K562 (cell line): ENCODE measurements around the gene ANKMY1. TPM values are rescaled to one million over a fixed set of nuclear protein-coding genes. Genes with fewer than 3 reads are reported as not detected.

Experiments used
- ATAC-seq: fragments of 200-7000 bp; cut with Tn5 transposase; 3 replicates; pipeline ENCODE4 v1.9.1; 2020; ENCODE audit warnings: moderate library complexity
- BruUV-seq: library from RNA; stranded (reverse); fragments of 400-500 nt; replicated peaks from 2 replicates; lab custom pipeline; 2021; lab: Mats Ljungman, UMichigan
- CTCF ChIA-PET: fragments of 300-600 bp; formaldehyde crosslinking; extraction: SDS; loops from one replicate; lab custom pipeline; 2021; ENCODE audit warnings: low intra/inter-chr PET ratio; lab: Yijun Ruan, JAX
- POLR2A ChIA-PET: fragments of 300-600, 350-650 bp; sonication (Branson Sonifier 250); formaldehyde crosslinking; extraction: SDS; loops from one replicate; lab custom pipeline; 2021; ENCODE audit warnings: antibody characterized with exemption, inconsistent platforms; lab: Yijun Ruan, JAX
- DNase-seq, 4 experiments: peaks; one replicate each; pipeline versions ENCODE4 v3.0.0 to v3.0.0-alpha.2; 2011 to 2018; ENCODE audit warnings: low spot score in 3 of 4, mixed read lengths in 3 of 4; ENCODE audit errors: extremely low read depth in 1 of 4
- FAIRE-seq: peaks from 2 replicates; lab custom pipeline; 2011; peaks lifted over from hg19 to GRCh38; lab: Jason Lieb, UNC
- H2AFZ ChIP-seq: 2 replicates; pipeline ENCODE4 v1.6.0; 2011; ENCODE audit warnings: low read depth, low read length, control low read depth, inconsistent platforms
- H3K27ac ChIP-seq: fragments of 200-600 bp; 3 replicates; pipeline ENCODE4 v1.8.0; 2011; ENCODE audit warnings: low read depth, mild to moderate bottlenecking, control low read depth, inconsistent platforms, low read length, moderate library complexity, mixed read lengths; ENCODE audit errors: extremely low read depth
- H3K27me3 ChIP-seq, 2 experiments: fragments of 300-600 bp in 1 of 2; 2 replicates in 1 of 2; 3 replicates in 1 of 2; pipeline versions ENCODE4 v1.6.0 to v1.8.0; 2011; ENCODE audit warnings: inconsistent platforms in 2 of 2, low read length in 2 of 2, mild to moderate bottlenecking in 1 of 2, mixed read lengths in 1 of 2, moderate library complexity in 1 of 2; ENCODE audit not compliant: control insufficient read depth in 2 of 2, insufficient read depth in 2 of 2
- H3K36me3 ChIP-seq: fragments of 300-600 bp; 3 replicates; pipeline ENCODE4 v1.8.0; 2011; ENCODE audit warnings: mild to moderate bottlenecking, low read length, inconsistent platforms; ENCODE audit not compliant: control insufficient read depth, insufficient read depth
- H3K4me1 ChIP-seq, 2 experiments: fragments of 200-600 bp in 1 of 2; replicated peaks in 1 of 2; 2 replicates in 1 of 2; 3 replicates in 1 of 2; pipeline versions ENCODE4 v1.5.1 to v1.8.0; 2011; ENCODE audit warnings: inconsistent platforms in 2 of 2, low read length in 2 of 2, mild to moderate bottlenecking in 1 of 2, mixed read lengths in 1 of 2, moderate library complexity in 1 of 2; ENCODE audit not compliant: control insufficient read depth in 2 of 2, insufficient read depth in 2 of 2
- H3K4me2 ChIP-seq: 2 replicates; pipeline ENCODE4 v1.6.1; 2011; ENCODE audit warnings: low read length, control low read depth, inconsistent platforms, mixed read lengths; ENCODE audit not compliant: insufficient read depth
- H3K4me3 ChIP-seq: fragments of 200-600 bp; sonication (generic), shearing (Covaris generic); 2 replicates; pipeline ENCODE4 v1.5.1; 2016; ENCODE audit warnings: control low read depth, inconsistent platforms
- H3K79me2 ChIP-seq: fragments of 200-600 bp; 3 replicates; pipeline ENCODE4 v1.8.0; 2011; ENCODE audit warnings: low read length, inconsistent platforms; ENCODE audit not compliant: control insufficient read depth, insufficient read depth
- H3K9ac ChIP-seq, 2 experiments: 2 replicates each; pipeline versions ENCODE4 v1.6.0 to v1.6.1; 2011; ENCODE audit warnings: low read depth in 2 of 2, low read length in 2 of 2, control low read depth in 1 of 2, inconsistent platforms in 1 of 2, mild to moderate bottlenecking in 1 of 2, mixed read lengths in 1 of 2; ENCODE audit not compliant: insufficient read depth in 1 of 2
- H3K9me1 ChIP-seq: one replicate; pipeline ENCODE4 v1.6.0; 2011; ENCODE audit warnings: inconsistent platforms, mild to moderate bottlenecking, low read length, moderate library complexity; ENCODE audit not compliant: control insufficient read depth, insufficient read depth
- H3K9me3 ChIP-seq: replicated peaks from 2 replicates; pipeline ENCODE4 v1.5.1; 2011; ENCODE audit warnings: low read depth, low read length, inconsistent platforms; ENCODE audit not compliant: control insufficient read depth, insufficient read depth
- H4K20me1 ChIP-seq: replicated peaks from 2 replicates; pipeline ENCODE4 v1.6.1; 2011; ENCODE audit warnings: low read length, inconsistent platforms, mixed read lengths; ENCODE audit not compliant: control insufficient read depth, insufficient read depth
- CBFA2T3 ChIP-seq: fragments of 450-650 bp; IDR thresholded peaks from 2 replicates; pipeline ENCODE4 v1.6.1; 2017
- CSDE1 ChIP-seq, 2 experiments: fragments of 450-650 bp; IDR thresholded peaks; 2 replicates each; pipeline ENCODE4 v1.6.1; 2016; ENCODE audit warnings: mild to moderate bottlenecking in 1 of 2
- ELF2 ChIP-seq: fragments of 250-450 bp; sonication (Bioruptor Pico); IDR thresholded peaks from 2 replicates; pipeline ENCODE4 v1.5.0; 2021; ENCODE audit warnings: mild to moderate bottlenecking
- ELF4 ChIP-seq: fragments of 450-650 bp; formaldehyde crosslinking; IDR thresholded peaks from 2 replicates; pipeline ENCODE4 v1.4.0; 2022; ENCODE audit warnings: missing genetic modification characterization
- FOXM1 ChIP-seq, 2 experiments: fragments of 450-650 bp in 1 of 2; sonication (generic) in 1 of 2; formaldehyde crosslinking in 1 of 2; IDR thresholded peaks; 2 replicates each; pipeline versions ENCODE4 v1.6.1 to v1.9.0; 2017 to 2022; ENCODE audit warnings: low read depth in 2 of 2, mild to moderate bottlenecking in 2 of 2, missing genetic modification reagents in 1 of 2, moderate library complexity in 1 of 2
- GATA2 ChIP-seq: sonication (generic); formaldehyde crosslinking; IDR thresholded peaks from 2 replicates; pipeline ENCODE4 v1.4.0; 2020; ENCODE audit warnings: mild to moderate bottlenecking, missing genetic modification reagents
- L3MBTL2 ChIP-seq: fragments of 450-650 bp; IDR thresholded peaks from 2 replicates; pipeline ENCODE4 v1.6.1; 2016; ENCODE audit warnings: mild to moderate bottlenecking, moderate library complexity
- MEF2A ChIP-seq: IDR thresholded peaks from 2 replicates; pipeline ENCODE4 v1.6.1; 2011; ENCODE audit warnings: low read depth, mild to moderate bottlenecking, low read length, moderate library complexity; ENCODE audit not compliant: control insufficient read depth
- MEIS2 ChIP-seq: fragments of 450-650 bp; IDR thresholded peaks from 2 replicates; pipeline ENCODE4 v1.6.1; 2014; ENCODE audit warnings: mild to moderate bottlenecking; ENCODE audit not compliant: partially characterized antibody
- PBX2 ChIP-seq, 2 experiments: IDR thresholded peaks in 1 of 2; conservative IDR thresholded peaks in 1 of 2; 2 replicates each; pipeline ENCODE4 v1.6.1; 2016; ENCODE audit warnings: low read depth in 2 of 2, mild to moderate bottlenecking in 1 of 2, missing compliant biosample characterization in 1 of 2, missing genetic modification characterization in 1 of 2, moderate library complexity in 1 of 2
- PKNOX1 ChIP-seq: fragments of 450-650 bp; IDR thresholded peaks from 2 replicates; pipeline ENCODE4 v1.6.1; 2016
- RFX7 ChIP-seq: fragments of 250-450 bp; sonication (Bioruptor Pico); IDR thresholded peaks from 2 replicates; pipeline ENCODE4 v1.5.1; 2021; ENCODE audit warnings: mild to moderate bottlenecking
- SIN3B ChIP-seq: fragments of 450-650 bp; IDR thresholded peaks from 2 replicates; pipeline ENCODE4 v1.6.1; 2017; ENCODE audit warnings: low read depth, mild to moderate bottlenecking, moderate library complexity
- SRSF7 ChIP-seq: fragments of 200-400 bp; formaldehyde crosslinking; optimal IDR thresholded peaks from 2 replicates; pipeline ENCODE3; 2017; ENCODE audit warnings: mild to moderate bottlenecking, low read depth, low read length
- ZNF589 ChIP-seq: fragments of 200-800 bp; sonication (Bioruptor generic); IDR thresholded peaks from 2 replicates; pipeline ENCODE4 v1.6.1; 2016; ENCODE audit warnings: low read depth, missing genetic modification characterization, missing compliant biosample characterization
- WGBS: fragments of 100-300 bp; shearing (Covaris generic); methylation state at CpG from one replicate; pipeline ENCODE4 v1.1.6; 2016; ENCODE audit warnings: low coverage, mixed read lengths; ENCODE audit not compliant: insufficient coverage; ENCODE audit errors: missing lambda C conversion rate; 5-methylcytosine and 5-hydroxymethylcytosine counted together
- in situ Hi-C: fragments of 300-500 bp; cut with MboI; formaldehyde crosslinking; loops from 4 replicates; pipeline ENCODE4 v1.15.0; 2018; ENCODE audit warnings: inconsistent platforms, mixed read lengths
- intact Hi-C: fragments of 100-400 bp; cut with micrococcal nuclease; formaldehyde crosslinking; loops from 2 replicates; pipeline ENCODE4 v1.14.2; 2022
- polyA plus RNA-seq, 8 experiments: library from polyadenylated mRNA; depleted of rRNA in 4 of 8; stranded (reverse) in 5 of 8; unstranded in 3 of 8; fragments of >200 nt; fragmentation: Nextera tagmentation in 2 of 8; fragmentation: Illumina TruSeq in 1 of 8; extraction: Ambion mirVana in 2 of 8; extraction: Trizol in 1 of 8; gene quantifications; 2 replicates each; pipeline versions ENCODE4 v1.2.1 to v1.2.3, GENCODE V29; 2011 to 2014; ENCODE audit warnings: inconsistent platforms in 1 of 8, missing spikeins in 1 of 8
- total RNA-seq, 7 experiments: library from RNA; depleted of rRNA in 6 of 7; stranded (reverse); fragments of >200 nt in 6 of 7; fragmentation: Illumina TruSeq in 2 of 7; extraction: Trizol in 2 of 7; gene quantifications; 2 replicates each; pipeline versions ENCODE4 v1.2.1 to v1.2.3, GENCODE V29; 2011 to 2021; ENCODE audit warnings: low replicate concordance in 1 of 7

Gene ANKMY1
- total and polyA plus RNA-seq, 9 of the 15 experiments (the other 6 are each of a cell fraction or from before 2014, with no cell fraction given): 0.75 to 15.1 (median 11.7) TPM

DNA sequence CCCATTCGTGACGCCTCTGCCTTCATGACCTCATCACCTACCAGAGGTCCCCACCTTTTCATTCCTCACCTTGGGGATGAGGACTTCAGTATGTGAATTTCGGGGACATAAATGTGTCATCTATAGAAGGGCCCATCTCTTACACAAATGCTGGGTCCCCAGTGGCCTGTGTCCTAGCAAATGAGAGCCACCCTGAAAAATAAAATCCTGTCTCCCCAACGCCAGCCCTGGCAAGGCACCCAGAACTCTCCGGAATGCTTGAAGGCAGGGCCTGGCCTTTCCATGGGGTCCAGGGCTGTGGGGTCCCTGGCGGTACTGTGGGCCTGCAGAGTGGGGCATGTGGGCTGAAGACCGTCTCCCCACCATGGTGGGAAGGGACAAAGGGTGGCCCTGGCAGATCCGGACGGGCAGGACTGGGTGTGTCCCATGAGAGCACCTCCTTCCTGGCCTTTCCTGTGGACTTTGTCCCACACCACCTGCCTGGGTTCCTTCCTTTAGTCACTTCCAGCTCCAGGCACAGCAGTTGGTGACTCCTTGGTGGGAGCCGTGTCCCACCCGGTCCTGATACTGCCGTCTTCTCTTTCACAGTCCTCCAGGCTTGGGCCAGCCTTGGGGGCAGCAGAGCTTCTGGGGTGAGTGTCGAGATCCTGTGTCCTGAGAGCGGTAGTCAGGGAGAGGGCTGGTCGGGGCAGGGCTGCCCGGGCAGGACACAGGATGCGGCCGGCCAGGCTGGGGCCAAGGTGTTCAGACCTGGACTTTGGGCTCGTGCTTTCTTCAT lies 47.3 kb upstream of the ANKMY1 start (continued):
- TF ChIP-seq MEF2A: no peak

DNA sequence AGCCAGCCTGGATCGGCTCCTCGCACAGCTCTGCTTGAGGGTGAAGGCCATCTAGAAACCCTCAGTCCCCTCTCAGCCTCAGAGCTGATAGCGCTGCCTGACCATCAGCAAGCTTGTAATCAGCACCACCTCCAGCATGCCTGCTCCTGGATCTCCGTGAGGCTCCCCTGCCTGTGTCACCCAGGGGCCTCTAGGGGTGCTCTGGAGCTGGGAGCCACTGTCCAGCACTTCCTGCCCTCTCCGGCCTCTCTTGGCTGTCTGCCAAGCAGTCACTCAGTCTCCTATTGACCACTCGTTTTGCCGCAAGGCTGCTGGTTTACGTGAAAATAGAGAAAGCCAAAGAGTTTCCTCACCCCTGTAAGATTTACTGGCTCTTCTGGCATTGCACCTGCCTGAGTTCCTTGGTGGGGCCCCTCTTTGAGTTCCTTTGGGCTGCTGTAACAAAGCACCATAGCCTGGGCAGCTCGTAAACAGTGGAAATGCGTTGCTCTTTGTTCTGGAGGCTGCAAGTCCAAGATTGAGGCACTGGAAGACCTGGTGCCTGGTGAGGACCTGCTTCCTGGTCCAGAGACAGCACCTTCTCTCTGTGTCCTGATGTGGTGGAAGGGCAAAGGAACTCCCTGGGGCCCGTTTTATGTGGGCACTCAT lies 46.6 kb upstream of the ANKMY1 start:
- ChIA-PET POLR2A (interaction anchor here (0.6 to 0.7 kb wide), 5 partner anchors 42 to 1323 kb away, joined by 3 to 4 read pairs (median 3); no protein-coding TSS in a partner anchor), CTCF (no interaction called here)
- H3K9ac ChIP-seq: peak overlapping the region; percentile 26 to 80; a peak in 2 of 4 replicates
- H2AFZ ChIP-seq: peak overlapping the region; percentile 84
- intact Hi-C loops: loop anchor here (1.0 kb wide), 1 partner anchor 38 kb away; no protein-coding TSS in a partner anchor
- H3K79me2 ChIP-seq: no peaks in the 10 kb centered on the region
- BruUV-seq: no TSS peak
- no peaks in the 10 kb centered on the region for H3K27me3 ChIP-seq
- peak overlapping the region; percentile 42; the same call in 1 of the 3 replicates for H3K27ac ChIP-seq
- 10% methylated on average over 9 of the region's 11 CpGs for WGBS
- no peaks in the 10 kb centered on the region for H3K9me3 ChIP-seq
- DNase-seq: peak; percentile 88 to 93 (median 90)
- H3K36me3 ChIP-seq: no peaks in the 10 kb centered on the region
- no peaks in the 10 kb centered on the region for H4K20me1 ChIP-seq
- in situ Hi-C loops: no loop called here
- H3K4me1 ChIP-seq: peaks cover 4 to 29% of the 10 kb centered on the region in 2 experiments; a peak in 3 of 5 replicates
- no peaks in the 10 kb centered on the region for H3K9me1 ChIP-seq
- peak overlapping the region; percentile 50 for H3K4me2 ChIP-seq
- FAIRE-seq: peak; percentile 95
- ATAC-seq: peak; percentile 100
- no peak overlapping the region for H3K4me3 ChIP-seq
- no peak for TF ChIP-seq SRSF7
- TF ChIP-seq CSDE1 (IDR thresholded peaks at IDR 0.05): no peak
- no peak for TF ChIP-seq CBFA2T3
- TF ChIP-seq L3MBTL2: peak; percentile 36; the same call in 1 of the 2 replicates
- TF ChIP-seq FOXM1 (IDR thresholded peaks at IDR 0.05; ENCODE audit: low read depth): no peak
- no peak for TF ChIP-seq FOXM1 (CRISPR knock-in tag; IDR thresholded peaks at IDR 0.05; ENCODE audit: low read depth)
- no peak for TF ChIP-seq SIN3B
- peak; percentile 89 for TF ChIP-seq MEIS2
- TF ChIP-seq ELF2 (CRISPR knock-in tag): 0 out of 2 replicates have a peak, but pooled peaks have one; percentile 32
- no peak for TF ChIP-seq ZNF589 (CRISPR knock-in tag)
- no peak for TF ChIP-seq RFX7 (CRISPR knock-in tag)
- TF ChIP-seq PBX2 (CRISPR knock-in tag; IDR thresholded peaks at IDR 0.05; ENCODE audit: low read depth): peak; percentile 43; the same call in 1 of the 2 replicates
- peak; percentile 69 for TF ChIP-seq PBX2 (tag; conservative IDR thresholded peaks at IDR 0.05; ENCODE audit: low read depth)
- peak; percentile 87 for TF ChIP-seq PKNOX1
- no peak for TF ChIP-seq GATA2 (CRISPR knock-in tag)
- TF ChIP-seq ELF4 (CRISPR knock-in tag): 0 out of 2 replicates have a peak, but pooled peaks have one; percentile 17
